Ureter (tissue), 1 donor: ENCODE data around the gene USP32. TPM values are rescaled to one million over a fixed set of nuclear protein-coding genes. Genes with fewer than 3 reads are reported as not detected.
"Not testable (repeated sequence)": the region's sequence is repeated elsewhere in the genome, so short reads cannot be mapped to it uniquely, and the experiment has no call there.

Experiments used
- DNase-seq: peaks from one replicate; pipeline ENCODE4 v3.0.0-alpha.2; 2020; ENCODE audit warnings: low spot score
- total RNA-seq: library from RNA; stranded (reverse); gene quantifications from one replicate; pipeline ENCODE4 v1.2.4, GENCODE V29; 2023
- donor health status: DM: yes; HTN: yes; CAD: no.

Gene USP32, protein sequence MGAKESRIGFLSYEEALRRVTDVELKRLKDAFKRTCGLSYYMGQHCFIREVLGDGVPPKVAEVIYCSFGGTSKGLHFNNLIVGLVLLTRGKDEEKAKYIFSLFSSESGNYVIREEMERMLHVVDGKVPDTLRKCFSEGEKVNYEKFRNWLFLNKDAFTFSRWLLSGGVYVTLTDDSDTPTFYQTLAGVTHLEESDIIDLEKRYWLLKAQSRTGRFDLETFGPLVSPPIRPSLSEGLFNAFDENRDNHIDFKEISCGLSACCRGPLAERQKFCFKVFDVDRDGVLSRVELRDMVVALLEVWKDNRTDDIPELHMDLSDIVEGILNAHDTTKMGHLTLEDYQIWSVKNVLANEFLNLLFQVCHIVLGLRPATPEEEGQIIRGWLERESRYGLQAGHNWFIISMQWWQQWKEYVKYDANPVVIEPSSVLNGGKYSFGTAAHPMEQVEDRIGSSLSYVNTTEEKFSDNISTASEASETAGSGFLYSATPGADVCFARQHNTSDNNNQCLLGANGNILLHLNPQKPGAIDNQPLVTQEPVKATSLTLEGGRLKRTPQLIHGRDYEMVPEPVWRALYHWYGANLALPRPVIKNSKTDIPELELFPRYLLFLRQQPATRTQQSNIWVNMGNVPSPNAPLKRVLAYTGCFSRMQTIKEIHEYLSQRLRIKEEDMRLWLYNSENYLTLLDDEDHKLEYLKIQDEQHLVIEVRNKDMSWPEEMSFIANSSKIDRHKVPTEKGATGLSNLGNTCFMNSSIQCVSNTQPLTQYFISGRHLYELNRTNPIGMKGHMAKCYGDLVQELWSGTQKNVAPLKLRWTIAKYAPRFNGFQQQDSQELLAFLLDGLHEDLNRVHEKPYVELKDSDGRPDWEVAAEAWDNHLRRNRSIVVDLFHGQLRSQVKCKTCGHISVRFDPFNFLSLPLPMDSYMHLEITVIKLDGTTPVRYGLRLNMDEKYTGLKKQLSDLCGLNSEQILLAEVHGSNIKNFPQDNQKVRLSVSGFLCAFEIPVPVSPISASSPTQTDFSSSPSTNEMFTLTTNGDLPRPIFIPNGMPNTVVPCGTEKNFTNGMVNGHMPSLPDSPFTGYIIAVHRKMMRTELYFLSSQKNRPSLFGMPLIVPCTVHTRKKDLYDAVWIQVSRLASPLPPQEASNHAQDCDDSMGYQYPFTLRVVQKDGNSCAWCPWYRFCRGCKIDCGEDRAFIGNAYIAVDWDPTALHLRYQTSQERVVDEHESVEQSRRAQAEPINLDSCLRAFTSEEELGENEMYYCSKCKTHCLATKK (N-terminal part only)
- 38.8 TPM for total RNA-seq

- DNase-seq: peak; percentile 99
Measured at GRCh38 chr17:60392042-60392844, at the start of gene USP32. Gene USP32 (minus strand): TSS chr17:60392133. CDS start chr17:60391939, 194 bp downstream.

DNA sequence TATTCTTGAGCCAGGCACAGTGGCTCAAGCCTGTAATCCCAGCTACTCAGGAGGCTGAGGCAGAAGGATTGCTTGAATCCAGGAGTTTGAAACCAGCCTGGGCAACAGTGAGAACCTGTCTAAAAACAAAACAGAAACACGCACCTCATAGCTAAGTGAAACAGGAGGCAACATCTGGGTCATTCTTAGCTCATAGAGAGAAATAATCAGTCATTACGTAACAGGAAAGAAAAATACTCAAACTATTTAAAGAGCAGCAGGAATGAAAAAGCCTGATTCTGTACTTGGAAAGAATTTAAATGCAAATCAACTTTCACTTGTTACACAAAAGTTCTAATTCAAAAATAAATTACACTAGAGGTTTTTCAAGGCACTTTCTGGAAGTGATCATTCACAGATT, 47.6 kb upstream of the USP32 start:
- DNase-seq: no peak

DNA sequence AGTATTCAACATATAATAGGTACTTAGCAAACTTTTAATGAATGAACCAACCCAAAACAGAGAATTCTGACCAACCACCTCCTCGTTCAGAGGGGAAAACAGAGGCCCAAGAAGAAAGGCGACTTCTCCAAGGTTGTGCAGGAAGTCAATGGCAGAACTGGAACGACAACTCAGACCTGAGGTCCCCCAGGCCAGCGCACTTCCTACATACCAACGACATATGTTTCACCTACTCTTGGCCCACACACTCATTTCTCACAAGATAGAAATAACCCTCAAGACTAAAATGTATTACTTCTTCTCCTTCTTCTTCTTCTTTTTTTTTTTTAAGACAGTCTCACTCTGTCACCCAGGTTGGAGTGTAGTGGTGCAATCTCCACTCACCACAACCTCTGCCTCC, 44.7 kb upstream of the USP32 start:
- DNase-seq: no peak

DNA sequence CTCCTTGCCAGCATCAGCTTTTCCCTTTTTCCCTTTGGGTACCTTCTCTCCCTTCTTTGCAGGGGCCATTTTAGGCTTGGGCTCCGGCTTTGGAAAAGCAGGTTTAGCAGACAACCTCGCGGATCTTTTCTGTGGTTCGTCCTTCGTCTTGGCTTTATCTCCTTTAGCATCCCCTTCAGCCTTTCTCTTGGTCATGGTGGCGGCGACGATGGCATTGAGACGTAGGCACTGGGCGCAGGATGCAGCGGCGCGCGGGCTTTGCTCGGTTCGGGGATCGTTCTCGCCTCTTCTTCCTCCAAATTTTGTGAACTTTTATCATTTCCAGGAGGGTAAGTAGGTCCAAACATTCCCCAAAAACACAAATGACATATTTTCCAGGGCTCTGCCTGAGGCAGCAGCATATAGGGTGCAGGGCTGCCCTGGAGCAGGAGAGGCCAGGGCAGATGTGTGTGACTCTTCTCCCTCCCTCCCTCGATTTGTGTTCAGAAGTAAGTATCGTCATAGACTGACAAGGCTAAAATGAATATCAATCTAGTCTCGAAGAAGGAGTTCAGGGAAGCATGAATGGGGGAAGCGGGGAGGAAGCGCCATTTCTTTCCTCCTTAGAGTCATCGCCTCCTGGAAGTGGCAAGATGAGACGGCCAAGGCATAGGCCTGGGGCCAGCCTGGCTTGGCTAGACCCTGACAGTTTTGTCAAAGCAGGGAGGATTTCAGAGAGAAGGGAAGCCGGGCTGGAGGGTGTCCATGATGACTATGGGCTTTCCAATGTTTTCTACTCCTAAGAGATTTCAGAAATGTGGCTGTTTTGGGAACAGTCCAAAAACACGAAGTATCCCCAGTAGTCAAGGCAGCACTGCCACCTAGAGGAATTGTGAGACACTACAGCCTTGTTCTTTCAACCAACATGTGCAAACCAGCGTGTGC, 43.6 kb upstream of the USP32 start:
- peak; percentile 81 for DNase-seq

DNA sequence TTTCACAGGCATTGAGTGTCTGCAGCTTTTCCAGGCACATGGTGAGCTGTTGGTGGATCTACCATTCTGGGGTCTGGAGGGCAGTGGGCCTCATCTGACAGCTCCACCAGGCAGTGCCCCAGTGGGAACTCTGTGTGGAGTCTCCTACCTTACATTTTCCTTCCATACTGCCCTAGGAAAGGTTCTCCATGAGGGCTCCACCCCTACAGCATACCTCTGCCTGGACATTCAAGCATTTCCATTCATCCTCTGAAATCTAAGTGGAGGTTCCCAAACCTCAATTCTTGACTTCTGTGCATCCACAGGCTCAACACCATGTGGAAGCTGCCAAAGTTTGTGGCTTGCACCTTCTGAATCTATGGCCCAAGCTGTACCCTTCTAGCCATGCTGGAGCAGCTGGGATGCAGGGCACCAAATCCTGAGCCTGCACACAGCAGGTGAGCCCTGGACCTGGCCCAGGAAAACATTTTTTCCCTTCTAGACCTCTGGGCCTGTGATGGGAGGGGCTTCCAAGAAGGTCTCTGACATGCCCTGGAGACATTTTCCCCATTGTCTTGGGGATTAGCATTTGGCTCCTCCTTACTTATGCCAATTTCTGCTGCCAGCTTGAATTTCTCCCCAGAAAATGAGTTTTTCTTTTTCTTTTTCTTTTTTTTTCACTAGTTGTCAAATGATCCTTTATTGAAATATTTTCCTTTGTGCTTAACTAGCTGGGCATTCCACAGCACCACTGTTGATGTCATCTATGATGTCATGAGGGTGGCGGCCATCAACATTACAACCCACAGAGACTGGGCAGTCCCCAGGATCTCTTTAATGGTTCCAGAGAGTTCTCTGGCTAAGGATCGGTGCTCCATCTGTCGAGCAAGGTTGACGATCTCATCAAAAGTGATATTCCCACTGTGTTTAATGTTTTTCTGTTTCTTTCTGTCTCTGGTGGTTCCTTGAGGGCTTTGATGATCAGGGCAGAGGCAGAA, 41.4 kb upstream of the USP32 start:
- DNase-seq: not testable (repeated sequence)

DNA sequence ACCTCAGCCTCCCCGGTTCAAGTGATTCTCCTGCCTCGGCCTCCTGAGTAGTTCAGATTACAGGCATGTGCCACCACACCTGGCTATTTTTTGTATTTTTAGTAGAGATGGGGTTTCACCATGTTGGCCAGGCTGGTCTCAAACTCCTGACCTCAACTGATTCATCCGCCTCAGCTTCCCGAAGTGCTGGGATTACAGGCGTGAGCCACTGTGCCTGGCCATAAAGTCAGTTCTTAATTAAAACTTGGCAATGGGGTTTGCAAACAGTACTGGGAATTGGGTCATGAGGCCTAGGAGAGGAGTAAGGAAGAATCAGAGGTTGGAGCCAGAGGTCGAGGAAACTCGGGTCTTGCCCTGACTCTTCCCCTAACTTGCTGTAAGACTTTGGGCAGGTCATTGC, 38.6 kb upstream of the USP32 start:
- not testable (repeated sequence) for DNase-seq

GRCh38 chr17:60428491-60428890, 36.6 kb upstream of the USP32 start:
- DNase-seq: not testable (repeated sequence)

DNA sequence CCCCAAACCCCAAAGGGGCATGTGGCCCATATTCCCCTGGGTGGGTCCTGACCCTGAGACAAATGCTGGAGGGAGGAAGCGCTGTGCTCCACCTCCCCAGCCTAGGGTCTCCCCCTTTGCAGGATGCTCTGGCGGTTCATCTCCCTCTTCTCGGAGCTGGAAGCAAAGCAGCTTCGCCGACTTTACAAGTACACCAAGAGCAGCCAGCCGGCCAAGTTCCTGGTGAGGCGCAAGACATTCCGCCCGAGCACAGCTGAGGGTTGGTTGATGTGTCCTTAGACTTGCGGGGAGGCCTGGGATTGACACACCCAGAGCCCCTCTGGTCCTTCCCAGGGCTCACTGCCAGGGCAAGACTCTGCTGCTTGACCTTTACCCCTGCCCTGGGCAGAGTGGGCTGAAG, 34.7 kb upstream of the USP32 start:
- DNase-seq: no peak

DNA sequence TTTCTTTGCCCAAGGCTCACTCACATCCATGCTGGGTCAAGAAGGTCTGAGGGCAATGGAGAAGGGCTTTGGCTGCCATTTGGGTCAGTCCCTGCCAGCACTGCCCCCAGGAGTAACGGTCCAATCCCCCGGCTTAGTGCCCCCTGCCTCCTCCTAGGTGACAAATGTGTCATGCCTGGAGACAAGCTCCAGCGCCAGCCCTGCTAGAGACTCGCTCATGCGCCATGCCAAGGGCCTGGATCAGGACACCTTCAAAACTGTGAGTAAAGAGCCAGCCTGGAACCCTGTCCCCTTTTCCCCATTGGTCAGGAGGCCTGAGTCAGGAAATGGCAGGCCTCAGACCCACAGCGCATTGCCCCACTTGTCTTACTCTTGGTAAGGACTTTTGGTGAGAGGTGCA, 33.7 kb upstream of the USP32 start:
- DNase-seq: no peak

GRCh38 chr17:60423865-60424264, 31.9 kb upstream of the USP32 start:
- no peak for DNase-seq

DNA sequence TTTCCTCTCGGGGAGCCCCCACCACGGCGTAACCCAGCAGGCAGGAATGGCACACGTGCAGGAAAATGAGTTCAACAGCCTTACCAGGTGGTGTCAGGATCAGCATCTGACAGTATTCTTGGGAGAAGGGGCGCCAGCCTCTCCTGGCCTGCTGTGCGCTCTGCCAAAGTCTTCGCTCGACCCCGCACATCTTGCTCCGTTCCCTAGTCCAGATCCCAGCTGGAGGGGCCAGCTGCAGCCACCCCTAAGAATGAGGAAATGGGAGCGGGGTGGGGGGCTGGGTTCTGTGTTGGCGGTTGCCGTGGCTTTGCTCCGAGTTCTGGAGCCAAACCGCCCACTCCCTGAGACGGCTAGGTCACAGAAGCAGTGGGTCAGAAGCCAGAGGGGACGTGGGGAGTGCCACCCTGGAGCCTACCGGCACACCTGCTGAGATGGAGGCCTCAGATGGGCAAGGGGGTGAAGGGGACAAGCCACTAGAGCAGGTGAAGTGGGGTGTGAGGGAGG, 30.3 kb upstream of the USP32 start, which contains the start of gene CHCT1:
TSS of gene CHCT1 (plus strand) at position 328 of the 504 bp plus-strand sequence. CDS start at position 432, 104 bp downstream.
- DNase-seq: no peak

- peak; percentile 73 for DNase-seq
Measured at GRCh38 chr17:60421273-60422161, 29.6 kb upstream of the USP32 start.

DNA sequence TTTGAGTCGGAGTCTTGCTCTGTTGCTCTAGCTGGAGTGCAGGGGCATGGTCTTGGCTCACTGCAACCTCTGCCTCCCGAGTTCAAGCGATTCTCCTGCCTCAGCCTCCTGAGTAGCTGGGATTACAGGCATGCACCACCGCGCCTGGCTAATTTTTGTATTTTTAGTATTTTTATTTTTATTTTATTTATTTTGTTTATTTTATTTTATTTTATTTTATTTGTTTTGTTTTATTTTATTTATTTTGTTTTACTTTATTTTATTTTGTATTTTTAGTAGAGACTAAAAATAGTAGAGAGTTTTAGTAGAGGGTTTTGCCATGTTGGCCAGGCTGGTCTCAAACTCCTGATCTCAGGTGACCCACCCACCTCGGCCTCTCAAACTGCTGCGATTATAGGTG, 27.9 kb upstream of the USP32 start:
- DNase-seq: not testable (repeated sequence)

DNA sequence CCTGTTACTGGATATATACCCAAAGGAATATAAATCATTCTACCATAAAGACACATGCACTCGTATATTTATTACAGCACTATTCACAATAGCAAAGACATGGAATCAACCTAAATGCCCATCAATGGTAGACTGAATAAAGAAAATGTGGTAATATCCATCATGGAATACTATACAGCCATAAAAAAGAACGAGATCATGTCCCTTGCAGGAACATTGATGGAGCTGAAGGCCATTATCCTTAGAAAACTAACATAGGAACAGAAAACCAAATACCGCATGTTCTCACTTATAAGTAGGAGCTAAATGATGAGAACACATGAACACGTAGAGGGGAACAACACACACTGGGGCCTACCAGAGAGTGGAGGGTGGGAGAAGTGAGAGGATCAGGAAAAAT, 27.1 kb upstream of the USP32 start:
- not testable (repeated sequence) for DNase-seq

- no peak for DNase-seq
Measured at GRCh38 chr17:60416368-60416925, 24.5 kb upstream of the USP32 start.

DNA sequence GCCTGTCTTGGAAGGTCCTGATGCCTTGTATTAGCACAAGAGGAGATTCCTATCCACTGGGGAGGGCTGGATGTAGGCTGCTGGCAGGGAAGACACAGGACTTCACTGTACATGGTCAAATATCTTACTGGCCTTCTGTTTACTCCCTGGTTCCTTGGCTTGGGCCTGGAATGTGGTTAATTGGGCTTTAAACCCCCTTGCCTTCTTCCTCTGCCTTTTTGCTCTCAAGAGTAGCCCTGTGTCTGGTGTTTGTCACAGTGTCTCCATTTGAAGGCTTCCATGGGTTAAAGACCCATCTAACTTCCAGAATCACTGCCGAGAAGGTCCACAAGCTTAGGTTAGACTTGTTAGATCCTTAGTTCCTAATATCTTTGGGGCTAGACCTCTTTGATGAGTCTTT, 23.2 kb upstream of the USP32 start:
- DNase-seq: no peak

DNA sequence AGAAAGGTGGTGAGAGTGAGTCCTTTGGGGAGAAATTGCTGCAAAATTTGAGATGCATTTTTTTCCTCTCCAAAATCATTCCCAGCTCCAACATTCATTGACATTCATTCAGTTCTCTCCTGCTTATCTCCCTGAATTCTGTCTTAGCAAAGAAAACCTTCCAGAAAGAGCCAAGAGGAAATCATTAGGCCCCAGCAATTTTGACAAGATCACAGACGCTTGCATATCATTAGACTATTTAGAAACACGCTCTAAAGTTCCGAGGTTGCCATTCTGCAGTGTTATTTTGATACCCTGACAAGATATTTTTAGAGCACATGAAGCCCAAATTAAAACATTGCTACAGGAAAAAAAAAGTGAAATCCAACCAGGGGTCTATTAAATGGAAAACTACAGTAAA, 20.8 kb upstream of the USP32 start:
- DNase-seq: no peak
